Measurements from ENCODE around the gene TNFSF18. TPM values are rescaled to one million over a fixed set of nuclear protein-coding genes. Genes with fewer than 3 reads are reported as not detected.

The TNFSF18 gene
- total RNA-seq, 1 experiment from 2014 or later = 1.6 TPM

DNA sequence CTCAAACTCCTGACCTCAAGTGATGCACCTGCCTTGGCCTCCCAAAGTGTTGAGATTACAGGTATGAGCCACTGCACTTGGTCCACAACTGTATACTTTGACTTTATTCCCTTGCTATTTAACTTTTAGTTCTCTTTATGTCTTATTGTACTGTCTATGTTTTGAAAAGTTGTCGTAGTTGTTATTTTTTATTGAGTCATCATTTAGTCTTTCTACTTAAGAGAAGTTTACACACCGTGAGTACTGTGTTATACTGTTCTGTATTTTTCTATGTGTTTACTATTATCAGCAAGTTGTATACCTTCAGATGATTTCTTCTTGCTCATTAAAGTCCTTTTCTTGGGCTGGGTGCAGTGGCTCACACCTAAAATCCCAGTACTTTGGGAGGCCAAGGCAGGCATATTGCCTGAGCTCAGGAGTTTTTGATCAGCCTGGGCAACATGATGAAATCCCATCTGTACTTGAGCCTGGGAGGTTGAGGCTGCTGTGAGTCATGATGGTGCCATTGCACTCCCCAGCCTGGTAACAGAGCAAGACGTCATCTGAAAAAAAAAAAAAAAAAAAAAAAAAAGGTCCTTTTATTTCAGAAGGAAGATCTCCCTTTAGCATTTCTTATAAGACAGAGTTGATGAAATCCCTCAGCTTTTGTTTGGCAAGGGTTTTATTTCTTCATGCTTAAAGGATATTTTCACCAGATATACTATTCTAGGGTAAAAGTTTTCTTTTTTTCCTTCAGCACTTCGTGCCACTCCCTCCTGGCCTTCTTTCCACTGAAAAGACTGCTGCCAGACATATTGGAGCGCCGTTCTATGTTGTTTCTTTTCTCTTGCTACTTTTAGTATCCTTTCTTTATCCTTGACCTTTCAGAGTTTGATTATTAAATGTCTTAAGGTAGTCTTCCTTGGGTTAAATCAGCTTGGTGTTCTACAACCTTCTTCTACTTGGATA, 47.6 kb downstream of the TNFSF18 start (continued):
- TF ChIP-seq YY1 (IDR thresholded peaks at IDR 0.05; ENCODE audit: extremely low read depth, insufficient replicate concordance, low read depth, low read length) (no peak), RAD21 (IDR thresholded peaks at IDR 0.05; ENCODE audit: low read depth) (no peak), MAX (IDR thresholded peaks at IDR 0.05) (no peak), POLR2A (IDR thresholded peaks at IDR 0.05; ENCODE audit: borderline replicate concordance, extremely low read depth, insufficient read depth, insufficient read length) (no peak)

DNA sequence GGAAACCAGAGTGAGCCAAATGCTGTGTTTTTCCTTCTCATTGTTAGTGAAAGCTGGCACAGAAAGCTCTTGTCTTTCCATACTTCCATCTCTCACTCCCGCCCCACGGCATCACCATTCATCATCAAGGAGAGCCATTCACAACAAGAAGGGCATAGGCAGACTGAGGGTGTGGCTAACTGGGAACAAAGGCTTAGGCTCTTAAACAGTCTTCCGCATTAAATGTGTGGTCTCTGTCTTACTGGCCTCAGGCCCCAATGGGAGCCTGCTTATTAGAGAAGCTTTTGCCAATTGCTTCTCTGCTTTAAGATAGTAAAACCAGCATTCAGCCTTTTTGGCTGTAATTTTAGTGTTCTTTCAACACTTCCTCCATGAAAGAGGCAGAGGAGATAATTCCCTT, 51.4 kb downstream of the TNFSF18 start:
- POLR2A ChIA-PET = no interaction called here
- BruUV-seq (replicated peaks) = no TSS peak

More for the DNA sequence above, 51.4 kb downstream of the TNFSF18 start:
- no peaks in the 10 kb centered on the region for H3K4me1 ChIP-seq (ENCODE audit: control insufficient read depth in 1 of 2, insufficient read depth in 2 of 2, low read length in 2 of 2)
- TF ChIP-seq, protein P1, sequence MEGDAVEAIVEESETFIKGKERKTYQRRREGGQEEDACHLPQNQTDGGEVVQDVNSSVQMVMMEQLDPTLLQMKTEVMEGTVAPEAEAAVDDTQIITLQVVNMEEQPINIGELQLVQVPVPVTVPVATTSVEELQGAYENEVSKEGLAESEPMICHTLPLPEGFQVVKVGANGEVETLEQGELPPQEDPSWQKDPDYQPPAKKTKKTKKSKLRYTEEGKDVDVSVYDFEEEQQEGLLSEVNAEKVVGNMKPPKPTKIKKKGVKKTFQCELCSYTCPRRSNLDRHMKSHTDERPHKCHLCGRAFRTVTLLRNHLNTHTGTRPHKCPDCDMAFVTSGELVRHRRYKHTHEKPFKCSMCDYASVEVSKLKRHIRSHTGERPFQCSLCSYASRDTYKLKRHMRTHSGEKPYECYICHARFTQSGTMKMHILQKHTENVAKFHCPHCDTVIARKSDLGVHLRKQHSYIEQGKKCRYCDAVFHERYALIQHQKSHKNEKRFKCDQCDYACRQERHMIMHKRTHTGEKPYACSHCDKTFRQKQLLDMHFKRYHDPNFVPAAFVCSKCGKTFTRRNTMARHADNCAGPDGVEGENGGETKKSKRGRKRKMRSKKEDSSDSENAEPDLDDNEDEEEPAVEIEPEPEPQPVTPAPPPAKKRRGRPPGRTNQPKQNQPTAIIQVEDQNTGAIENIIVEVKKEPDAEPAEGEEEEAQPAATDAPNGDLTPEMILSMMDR (IDR thresholded peaks at IDR 0.05 in 2 of 3, conservative IDR thresholded peaks at IDR 0.05 in 1 of 3; ENCODE audit: borderline replicate concordance in 1 of 3, insufficient read depth in 1 of 3, low read depth in 2 of 3, low read length in 2 of 3) = no peak
- TF ChIP-seq FOSL1 (IDR thresholded peaks at IDR 0.05; ENCODE audit: low read depth) = no peak
- H3K27ac ChIP-seq (ENCODE audit: low read depth, low read length) = no peak overlapping the region
- DNase-seq (ENCODE audit: low read depth, low spot score) = no peak
- H4K20me1 ChIP-seq (ENCODE audit: insufficient read depth) = no peaks in the 10 kb centered on the region
- CTCF ChIA-PET = no interaction called here
- H3K79me2 ChIP-seq (ENCODE audit: insufficient read depth, low read length) = no peaks in the 10 kb centered on the region
- no peaks in the 10 kb centered on the region for H3K27me3 ChIP-seq (ENCODE audit: insufficient read depth, low read length)
- no peaks in the 10 kb centered on the region for H3K36me3 ChIP-seq (ENCODE audit: control insufficient read depth in 1 of 2, insufficient read depth in 2 of 2, low read length in 2 of 2)
- no peak for ATAC-seq
- no peak overlapping the region for H2AFZ ChIP-seq (ENCODE audit: low read depth, low read length, poor library complexity, severe bottlenecking)
- intact Hi-C loops (cut with micrococcal nuclease) = no loop called here
- no peaks in the 10 kb centered on the region for H3K9me2 ChIP-seq (ENCODE audit: insufficient read depth)
- H3K4me2 ChIP-seq (ENCODE audit: low read length) = no peak overlapping the region
- no peak overlapping the region for H3K4me3 ChIP-seq (replicated peaks in 1 of 2; ENCODE audit: low read depth in 1 of 2, low read length in 2 of 2)
- RAD21 ChIA-PET (ENCODE audit: low non-redundant PET in 1 of 2, low total read pairs in 2 of 2, uncharacterized antibody in 2 of 2, unreplicated experiment in 2 of 2) = no interaction called here
- H3K9me3 ChIP-seq (ENCODE audit: control insufficient read depth in 1 of 2, insufficient read depth in 1 of 2, low read depth in 1 of 2, low read length in 2 of 2) = peaks cover 7 to 13% of the 10 kb centered on the region in 2 experiments; a peak in 1 of 4 replicates
- no peak overlapping the region for H3K9ac ChIP-seq (ENCODE audit: low read length)

Data from HCT116 (cell line).